ENCODE data around the gene RNF212. TPM values are rescaled to one million over a fixed set of nuclear protein-coding genes. Genes with fewer than 3 reads are reported as not detected.
A peak's percentile ranks its signal among the peaks of the same experiment; 100 is the strongest.

RNF212 gene
- total RNA-seq, 1 donor from 2014 or later: 11.2 TPM

DNA sequence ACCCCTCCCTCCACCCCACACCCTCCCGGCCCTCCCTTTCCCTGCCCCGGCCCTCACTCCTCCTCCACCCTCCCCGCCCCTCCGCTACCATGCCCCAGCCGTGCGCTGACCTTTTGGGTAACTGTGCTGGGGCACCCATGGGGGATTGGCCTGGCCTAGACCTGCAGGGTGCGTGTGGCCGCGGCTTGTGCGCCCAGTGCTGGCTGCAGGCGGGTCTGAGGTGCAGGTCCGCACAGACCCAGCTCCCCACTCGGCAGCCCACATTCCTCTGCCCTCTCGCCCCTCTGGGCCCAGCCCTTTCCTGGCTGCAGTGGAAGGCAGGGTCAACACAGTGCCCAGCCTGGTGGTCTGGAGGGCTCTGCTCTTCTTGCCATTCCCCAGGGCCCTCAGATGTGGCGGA, 77.3 kb downstream of the RNF212 start:
- H3K27ac Mint-ChIP-seq: no peak overlapping the region
- H3K27me3 Mint-ChIP-seq: no peaks in the 10 kb centered on the region
- no peaks in the 10 kb centered on the region for H3K9me3 Mint-ChIP-seq (ENCODE audit: low read depth)
- DNase-seq (ENCODE audit: low spot score, unreplicated experiment): no peak
- H3K4me1 Mint-ChIP-seq (ENCODE audit: low read depth): peaks cover 10% of the 10 kb centered on the region
- H3K36me3 Mint-ChIP-seq (ENCODE audit: insufficient read depth): no peaks in the 10 kb centered on the region
- TF ChIP-seq, protein P1, sequence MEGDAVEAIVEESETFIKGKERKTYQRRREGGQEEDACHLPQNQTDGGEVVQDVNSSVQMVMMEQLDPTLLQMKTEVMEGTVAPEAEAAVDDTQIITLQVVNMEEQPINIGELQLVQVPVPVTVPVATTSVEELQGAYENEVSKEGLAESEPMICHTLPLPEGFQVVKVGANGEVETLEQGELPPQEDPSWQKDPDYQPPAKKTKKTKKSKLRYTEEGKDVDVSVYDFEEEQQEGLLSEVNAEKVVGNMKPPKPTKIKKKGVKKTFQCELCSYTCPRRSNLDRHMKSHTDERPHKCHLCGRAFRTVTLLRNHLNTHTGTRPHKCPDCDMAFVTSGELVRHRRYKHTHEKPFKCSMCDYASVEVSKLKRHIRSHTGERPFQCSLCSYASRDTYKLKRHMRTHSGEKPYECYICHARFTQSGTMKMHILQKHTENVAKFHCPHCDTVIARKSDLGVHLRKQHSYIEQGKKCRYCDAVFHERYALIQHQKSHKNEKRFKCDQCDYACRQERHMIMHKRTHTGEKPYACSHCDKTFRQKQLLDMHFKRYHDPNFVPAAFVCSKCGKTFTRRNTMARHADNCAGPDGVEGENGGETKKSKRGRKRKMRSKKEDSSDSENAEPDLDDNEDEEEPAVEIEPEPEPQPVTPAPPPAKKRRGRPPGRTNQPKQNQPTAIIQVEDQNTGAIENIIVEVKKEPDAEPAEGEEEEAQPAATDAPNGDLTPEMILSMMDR (IDR thresholded peaks at IDR 0.05; ENCODE audit: unreplicated experiment): no peak
- no peak overlapping the region for H3K4me3 Mint-ChIP-seq (ENCODE audit: low read depth)

DNA sequence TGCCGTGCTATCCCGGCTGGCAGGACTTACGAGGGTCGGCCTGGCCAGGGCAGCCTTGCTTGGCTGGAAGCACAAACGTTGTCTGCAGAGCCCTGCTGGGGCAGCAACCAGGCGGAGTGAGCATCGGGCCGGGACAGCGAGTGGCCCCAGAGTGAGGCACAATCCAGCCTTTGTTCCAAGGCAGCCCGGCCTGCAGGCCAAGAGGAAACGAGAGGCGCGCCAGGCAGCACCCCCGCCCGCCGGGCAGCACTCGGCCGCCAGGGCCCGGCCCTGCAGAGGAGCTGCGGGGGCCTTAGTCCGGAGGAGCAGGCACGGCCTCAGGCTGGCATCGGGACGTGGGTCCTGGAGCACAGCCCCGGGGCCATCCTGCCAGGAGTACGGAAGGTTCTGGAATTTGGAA, 77.9 kb downstream of the RNF212 start:
- H3K36me3 Mint-ChIP-seq (ENCODE audit: insufficient read depth): no peaks in the 10 kb centered on the region
- H3K27me3 Mint-ChIP-seq: no peaks in the 10 kb centered on the region

DNA sequence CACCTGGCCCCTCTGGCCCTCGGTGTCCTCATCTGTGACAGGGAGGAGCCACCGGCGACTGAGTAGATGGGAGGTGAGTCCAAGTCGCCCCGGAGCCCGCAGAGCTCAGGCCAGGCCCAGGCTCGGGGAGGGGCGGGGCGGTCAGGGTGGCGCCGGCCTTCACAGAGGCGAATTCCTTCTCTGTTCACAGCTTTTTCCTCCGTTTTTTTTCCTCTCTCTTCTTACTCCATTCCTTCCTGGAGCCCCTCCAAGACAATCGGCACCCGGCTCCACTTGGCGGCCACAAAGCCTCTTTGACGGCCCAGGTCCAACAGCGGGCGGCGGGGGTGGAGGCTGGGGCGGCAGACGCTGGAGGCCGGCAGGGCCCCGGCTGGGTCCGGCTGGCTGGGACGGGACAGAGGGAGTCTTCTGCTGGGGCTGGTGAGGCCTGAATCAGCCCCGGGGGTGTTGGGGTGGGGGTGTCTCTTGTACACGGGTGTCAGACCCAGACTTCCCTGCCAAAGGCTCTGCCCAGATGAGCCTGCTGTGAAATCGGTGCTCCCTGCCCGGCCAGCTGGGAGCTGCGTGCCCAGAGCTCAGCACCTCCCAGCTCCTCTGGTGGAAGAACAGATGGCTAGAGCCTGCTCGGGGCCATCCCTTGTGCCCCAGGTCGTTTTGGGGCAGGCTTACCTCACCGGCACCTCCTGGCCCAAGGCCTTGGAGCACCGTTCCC, 79.4 kb downstream of the RNF212 start:
- TF ChIP-seq, protein P1 (IDR thresholded peaks at IDR 0.05; ENCODE audit: unreplicated experiment): no peak
- Mint-ChIP-seq H3K4me1 (ENCODE audit: low read depth) (peaks cover 6% of the 10 kb centered on the region), H3K27ac (peak overlapping the region; percentile 69), H3K4me3 (ENCODE audit: low read depth) (no peak overlapping the region), H3K9me3 (ENCODE audit: low read depth) (no peaks in the 10 kb centered on the region), H3K27me3 (no peaks in the 10 kb centered on the region), H3K36me3 (ENCODE audit: insufficient read depth) (no peaks in the 10 kb centered on the region)
- no peak for DNase-seq (ENCODE audit: low spot score, unreplicated experiment)

More for the DNA sequence above, 77.9 kb downstream of the RNF212 start:
- H3K9me3 Mint-ChIP-seq (ENCODE audit: low read depth): no peaks in the 10 kb centered on the region
- DNase-seq (ENCODE audit: low spot score, unreplicated experiment): no peak
- peaks cover 10% of the 10 kb centered on the region for H3K4me1 Mint-ChIP-seq (ENCODE audit: low read depth)
- no peak overlapping the region for H3K27ac Mint-ChIP-seq
- H3K4me3 Mint-ChIP-seq (ENCODE audit: low read depth): no peak overlapping the region
- TF ChIP-seq, protein P1 (IDR thresholded peaks at IDR 0.05; ENCODE audit: unreplicated experiment): no peak

DNA sequence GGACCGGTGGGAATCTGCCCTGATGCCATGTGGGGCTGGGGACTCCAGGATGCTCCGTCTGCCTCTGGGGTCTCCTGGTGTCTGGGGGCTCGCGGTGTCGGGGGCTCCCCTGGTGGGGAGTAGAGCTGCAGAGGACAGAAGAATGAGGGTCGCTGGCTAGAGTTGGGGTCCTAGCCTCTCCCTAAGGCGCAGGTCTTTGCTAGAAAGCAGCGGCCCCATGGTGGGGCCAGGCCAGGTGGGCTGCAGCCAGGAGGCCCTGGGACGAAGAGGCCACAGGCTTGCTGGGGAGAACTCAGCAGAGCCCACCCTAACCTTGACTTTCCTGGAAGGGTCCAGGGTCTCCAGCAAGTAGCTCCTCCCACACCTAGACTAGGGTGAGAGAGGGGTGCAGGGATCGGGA, 80.5 kb downstream of the RNF212 start:
- no peak for DNase-seq (ENCODE audit: low spot score, unreplicated experiment)
- Mint-ChIP-seq H3K36me3 (ENCODE audit: insufficient read depth) (no peaks in the 10 kb centered on the region), H3K27me3 (no peaks in the 10 kb centered on the region), H3K4me1 (ENCODE audit: low read depth) (peaks cover under 1% of the 10 kb centered on the region), H3K27ac (no peak overlapping the region), H3K9me3 (ENCODE audit: low read depth) (no peaks in the 10 kb centered on the region), H3K4me3 (ENCODE audit: low read depth) (no peak overlapping the region)
- TF ChIP-seq, protein P1 (IDR thresholded peaks at IDR 0.05; ENCODE audit: unreplicated experiment): no peak

DNA sequence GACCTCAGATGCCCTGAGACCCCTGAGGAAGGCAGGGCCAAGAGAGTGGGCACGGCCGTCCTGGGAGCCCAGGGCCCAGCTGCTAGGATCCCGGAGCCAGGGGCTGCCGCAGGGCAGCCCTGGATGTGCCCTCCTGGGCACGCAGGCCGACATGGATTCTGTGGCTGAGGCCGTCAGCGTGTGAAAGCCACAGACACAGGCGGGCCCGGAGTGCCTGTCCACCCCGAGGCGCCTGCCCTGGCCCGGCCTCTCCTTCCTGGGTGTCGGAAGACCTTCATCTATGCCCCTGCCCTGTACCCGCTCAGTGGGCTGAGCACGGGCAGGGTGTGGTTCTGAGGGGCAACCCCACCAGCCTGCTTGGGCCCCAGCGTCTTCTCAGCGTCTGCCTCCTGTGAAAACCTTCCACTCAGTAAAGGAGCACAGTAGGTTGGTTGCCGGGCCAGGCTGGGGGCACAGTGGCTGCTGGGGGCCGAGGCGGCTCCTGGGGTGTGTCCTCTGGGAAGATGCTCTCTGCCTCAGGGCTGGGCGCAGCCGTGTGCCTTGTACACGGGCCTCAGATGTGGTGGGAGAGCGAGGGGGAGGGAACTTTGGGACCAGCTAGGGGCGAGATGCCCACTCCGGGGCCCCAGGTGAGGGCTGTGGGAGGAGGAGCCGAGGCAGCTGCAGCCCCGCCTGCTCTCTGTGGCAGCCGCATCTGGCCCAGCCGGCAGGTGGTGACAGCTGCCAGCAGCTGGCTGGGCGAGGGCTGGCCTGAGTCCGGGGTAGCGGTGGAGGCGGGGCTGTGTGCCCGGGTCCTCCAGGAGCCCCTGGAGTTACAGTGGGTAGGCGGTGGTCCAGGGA, 81.2 kb downstream of the RNF212 start:
- Mint-ChIP-seq H3K4me3 (ENCODE audit: low read depth) (no peak overlapping the region), H3K9me3 (ENCODE audit: low read depth) (no peaks in the 10 kb centered on the region)
- no peak for DNase-seq (ENCODE audit: low spot score, unreplicated experiment)

More for the DNA sequence above, 81.2 kb downstream of the RNF212 start:
- Mint-ChIP-seq H3K27ac (no peak overlapping the region), H3K27me3 (no peaks in the 10 kb centered on the region), H3K36me3 (ENCODE audit: insufficient read depth) (no peaks in the 10 kb centered on the region), H3K4me1 (ENCODE audit: low read depth) (peaks cover 2% of the 10 kb centered on the region)
- TF ChIP-seq, protein P1 (IDR thresholded peaks at IDR 0.05; ENCODE audit: unreplicated experiment): no peak

Measured in progenitor cell of endocrine pancreas (in vitro differentiated cells).